ENCODE measurements around the gene CFAP77.

- TF ChIP-seq POLR2AphosphoS5 (IDR thresholded peaks at IDR 0.05; ENCODE audit: insufficient read depth in 1 of 2, low read depth in 1 of 2) (no peak), CTCF (IDR thresholded peaks at IDR 0.05) (no peak)
Observed at GRCh38 chr9:132605387-132605786, 195.4 kb downstream of the CFAP77 start.
